IMR-90 (cell line): ENCODE results near the gene AURKA. TPM values are rescaled to one million over a fixed set of nuclear protein-coding genes. Genes with fewer than 3 reads are reported as not detected.

ENCODE experiments used
- ATAC-seq: fragments of 200-7000 bp; cut with Tn5 transposase; 2 replicates; pipeline ENCODE4 v1.9.1; 2020; ENCODE audit warnings: low read depth, mild to moderate bottlenecking, moderate library complexity
- BruUV-seq: library from RNA; stranded (reverse); fragments of 400-500 nt; replicated peaks from 2 replicates; lab custom pipeline; 2021; lab: Mats Ljungman, UMichigan
- CTCF ChIA-PET: fragments of 300-600 bp; formaldehyde crosslinking; extraction: SDS; loops from one replicate; lab custom pipeline; 2021; ENCODE audit warnings: antibody characterized with exemption; lab: Yijun Ruan, JAX
- POLR2A ChIA-PET: fragments of 300-600 bp; sonication (Branson Sonifier 250); formaldehyde crosslinking; loops from one replicate; lab custom pipeline; 2022; ENCODE audit warnings: antibody characterized with exemption; ENCODE audit not compliant: unreplicated experiment; lab: Charles Lee
- DNase-seq: peaks from one replicate; pipeline ENCODE4 v3.0.0; 2013
- H2AFZ ChIP-seq: replicated peaks from 2 replicates; pipeline ENCODE3; 2013; ENCODE audit warnings: low read length, mild to moderate bottlenecking; ENCODE audit not compliant: poor library complexity
- H2AK5ac ChIP-seq: 2 replicates; pipeline ENCODE4 v1.6.1; 2013; ENCODE audit warnings: low read depth, low read length, inconsistent platforms
- H2AK9ac ChIP-seq: replicated peaks from 2 replicates; pipeline ENCODE3; 2013; ENCODE audit warnings: mild to moderate bottlenecking, low read depth, low read length, moderate library complexity; ENCODE audit not compliant: poor library complexity
- H2BK120ac ChIP-seq: 2 replicates; pipeline ENCODE4 v1.6.1; 2013; ENCODE audit warnings: low read depth, low read length, inconsistent platforms
- H2BK15ac ChIP-seq: 3 replicates; pipeline ENCODE4 v1.6.1; 2013; ENCODE audit warnings: low read depth, low read length, inconsistent platforms
- H2BK20ac ChIP-seq: 2 replicates; pipeline ENCODE4 v1.6.1; 2013; ENCODE audit warnings: low read depth, mild to moderate bottlenecking, inconsistent platforms, low read length, moderate library complexity
- H2BK5ac ChIP-seq: 2 replicates; pipeline ENCODE4 v1.6.1; 2013; ENCODE audit warnings: mild to moderate bottlenecking, low read depth, low read length, inconsistent platforms; ENCODE audit not compliant: poor library complexity, severe bottlenecking
- H3K14ac ChIP-seq: replicated peaks from 2 replicates; pipeline ENCODE4 v1.6.1; 2013; ENCODE audit warnings: low read depth, low read length, inconsistent platforms
- H3K18ac ChIP-seq: 2 replicates; pipeline ENCODE4 v1.6.1; 2013; ENCODE audit warnings: low read depth, low read length, control low read depth
- H3K23ac ChIP-seq: 2 replicates; pipeline ENCODE4 v1.6.1; 2013; ENCODE audit warnings: low read depth, low read length, inconsistent platforms
- H3K27ac ChIP-seq: 2 replicates; pipeline ENCODE4 v1.5.1; 2013; ENCODE audit warnings: mild to moderate bottlenecking, control low read depth, low read length; ENCODE audit not compliant: insufficient read depth
- H3K27me3 ChIP-seq: 2 replicates; pipeline ENCODE4 v1.6.1; 2013; ENCODE audit warnings: low read length; ENCODE audit not compliant: control insufficient read depth, insufficient read depth
- H3K36me3 ChIP-seq: 2 replicates; pipeline ENCODE4 v1.6.1; 2013; ENCODE audit warnings: low read length, mixed read lengths; ENCODE audit not compliant: control insufficient read depth, insufficient read depth
- H3K4ac ChIP-seq: 2 replicates; pipeline ENCODE4 v1.6.1; 2013; ENCODE audit warnings: low read depth, low read length, inconsistent platforms
- H3K4me1 ChIP-seq: 2 replicates; pipeline ENCODE4 v1.6.1; 2013; ENCODE audit warnings: low read length, mixed read lengths; ENCODE audit not compliant: control insufficient read depth, insufficient read depth
- H3K4me2 ChIP-seq: 2 replicates; pipeline ENCODE4 v1.6.1; 2013; ENCODE audit warnings: low read depth, mild to moderate bottlenecking, control low read depth, low read length, moderate library complexity
- H3K4me3 ChIP-seq: 2 replicates; pipeline ENCODE4 v1.5.1; 2013; ENCODE audit warnings: low read depth, mild to moderate bottlenecking, control low read depth, low read length, moderate library complexity; ENCODE audit not compliant: insufficient read depth
- H3K56ac ChIP-seq: 2 replicates; pipeline ENCODE4 v1.6.1; 2013; ENCODE audit warnings: low read length, inconsistent platforms; ENCODE audit not compliant: insufficient read depth; ENCODE audit errors: extremely low read depth
- H3K79me1 ChIP-seq, 2 experiments: 2 replicates each; pipeline ENCODE4 v1.6.1; 2013; ENCODE audit warnings: low read length in 2 of 2, inconsistent platforms in 1 of 2, low read depth in 1 of 2
- H3K9ac ChIP-seq: 2 replicates; pipeline ENCODE4 v1.6.1; 2013; ENCODE audit warnings: low read depth, low read length, control low read depth
- H3K9me1 ChIP-seq: 2 replicates; pipeline ENCODE4 v1.6.1; 2013; ENCODE audit warnings: low read length, inconsistent platforms; ENCODE audit not compliant: insufficient read depth
- H3K9me3 ChIP-seq: 2 replicates; pipeline ENCODE4 v1.6.1; 2013; ENCODE audit warnings: low read length; ENCODE audit not compliant: control insufficient read depth, insufficient read depth
- H4K20me1 ChIP-seq: 2 replicates; pipeline ENCODE4 v1.6.1; 2013; ENCODE audit warnings: low read length, inconsistent platforms; ENCODE audit not compliant: insufficient read depth
- H4K5ac ChIP-seq: 2 replicates; pipeline ENCODE4 v1.6.1; 2013; ENCODE audit warnings: mild to moderate bottlenecking, low read depth, low read length, control low read depth
- H4K8ac ChIP-seq, 2 experiments: 2 replicates each; pipeline ENCODE4 v1.6.1; 2013; ENCODE audit warnings: low read depth in 2 of 2, low read length in 2 of 2, control low read depth in 1 of 2, inconsistent platforms in 1 of 2
- H4K91ac ChIP-seq: 2 replicates; pipeline ENCODE4 v1.6.1; 2013; ENCODE audit warnings: low read depth, low read length, inconsistent platforms; ENCODE audit not compliant: insufficient read depth
- BHLHE40 ChIP-seq: fragments of 150-350 bp; IDR thresholded peaks from 2 replicates; pipeline ENCODE4 v1.6.1; 2016; ENCODE audit warnings: mild to moderate bottlenecking, low read depth, low read length
- CEBPB ChIP-seq: IDR thresholded peaks from 2 replicates; pipeline ENCODE4 v1.6.1; 2012; ENCODE audit warnings: low read depth, low read length, improper control_type of control experiment
- CHD1 ChIP-seq: IDR thresholded peaks from 2 replicates; pipeline ENCODE4 v1.6.1; 2012; ENCODE audit warnings: low read depth, low read length, improper control_type of control experiment
- CTCF ChIP-seq: conservative IDR thresholded peaks from 2 replicates; pipeline ENCODE4 v1.5.1; 2012; ENCODE audit warnings: mild to moderate bottlenecking, low read depth, low read length, improper control_type of control experiment
- ELK1 ChIP-seq: fragments of 150-350 bp; IDR thresholded peaks from 2 replicates; pipeline ENCODE4 v1.6.1; 2016; ENCODE audit warnings: low read depth, mild to moderate bottlenecking, low read length, moderate library complexity, borderline replicate concordance
- MAZ ChIP-seq: IDR thresholded peaks from 2 replicates; pipeline ENCODE4 v1.6.1; 2012; ENCODE audit warnings: low read depth, mild to moderate bottlenecking, low read length, improper control_type of control experiment, moderate library complexity, borderline replicate concordance
- MXI1 ChIP-seq: IDR thresholded peaks from 2 replicates; pipeline ENCODE4 v1.6.1; 2012; ENCODE audit warnings: low read depth, mild to moderate bottlenecking, low read length, moderate library complexity, borderline replicate concordance
- NFE2L2 ChIP-seq: fragments of 150-350 bp; IDR thresholded peaks from 2 replicates; pipeline ENCODE4 v1.6.1; 2016; ENCODE audit warnings: low read depth, mild to moderate bottlenecking, low read length
- RAD21 ChIP-seq: IDR thresholded peaks from 2 replicates; pipeline ENCODE4 v1.6.1; 2012; ENCODE audit warnings: low read length, improper control_type of control experiment
- WGBS, 2 experiments: methylation state at CpG; one replicate each; pipeline versions ENCODE4 v1.1.5 to v1.1.7; 2013; ENCODE audit warnings: missing lambda C conversion rate in 2 of 2; ENCODE audit not compliant: insufficient read length in 1 of 2; ENCODE audit errors: extremely low coverage in 2 of 2; 5-methylcytosine and 5-hydroxymethylcytosine counted together
- dilution Hi-C: fragments of 300-500 bp; cut with HindIII; formaldehyde crosslinking; loops from one replicate; pipeline ENCODE4 v1.14.3; 2018; ENCODE audit warnings: low sequenced_read_pairs; ENCODE audit not compliant: unreplicated experiment
- in situ Hi-C: fragments of 300-500 bp; cut with MboI; formaldehyde crosslinking; loops from 3 replicates; pipeline ENCODE4 v1.14.3; 2019; ENCODE audit warnings: low sequenced_read_pairs, inconsistent platforms, mixed read lengths
- intact Hi-C: fragments of 100-400 bp; cut with micrococcal nuclease; formaldehyde crosslinking; loops from 2 replicates; pipeline ENCODE4 v1.10.0; 2022
- polyA plus RNA-seq, 3 experiments: library from polyadenylated mRNA; depleted of rRNA; stranded (reverse); fragments of >200 nt; gene quantifications; 2 replicates each; pipeline ENCODE4 v1.2.3, GENCODE V29; 2012; ENCODE audit warnings: low replicate concordance in 1 of 3
- total RNA-seq: library from RNA; depleted of rRNA; stranded (reverse); fragments of >200 nt; gene quantifications from 2 replicates; pipeline ENCODE4 v1.2.3, GENCODE V29; 2012

AURKA gene
- total and polyA plus RNA-seq, 2 of the 4 experiments (the other 2 are of a cell fraction), result 68.0 to 83.3 TPM

GRCh38 chr20:56347628-56348304 lies 44.2 kb downstream of the AURKA start:
- dilution Hi-C loops, result no loop called here
- no peak overlapping the region for H3K23ac ChIP-seq
- in situ Hi-C loops, result loop anchor here (10.0 kb wide), 1 partner anchor 1663 kb away; no protein-coding TSS in a partner anchor

More at GRCh38 chr20:56347628-56348304, 44.2 kb downstream of the AURKA start:
- Histone ChIP-seq H2BK15ac (no peak overlapping the region), H3K18ac (no peak overlapping the region), H3K14ac (no peak overlapping the region), H2BK120ac (no peak overlapping the region), H2AK5ac (no peak overlapping the region), H2BK5ac (no peak overlapping the region), H3K4me3 (no peak overlapping the region), H3K27ac (no peak overlapping the region), H3K9ac (no peak overlapping the region), H3K4ac (no peak overlapping the region), H3K9me1 (no peaks in the 10 kb centered on the region), H4K20me1 (no peaks in the 10 kb centered on the region), H2AK9ac (no peak overlapping the region), H3K79me1 (no peaks in the 10 kb centered on the region), H3K56ac (no peak overlapping the region), H3K4me1 (peaks cover 2% of the 10 kb centered on the region; the same call in 1 of the 2 replicates), H4K5ac (no peak overlapping the region), H3K27me3 (peaks cover 25% of the 10 kb centered on the region), H3K4me2 (no peak overlapping the region), H4K8ac (no peak overlapping the region), H3K36me3 (no peaks in the 10 kb centered on the region), H4K91ac (no peak overlapping the region), H3K9me3 (no peaks in the 10 kb centered on the region), H2BK20ac (no peak overlapping the region), H2AFZ (no peak overlapping the region)
- ChIA-PET POLR2A (no interaction called here), CTCF (no interaction called here)
- DNase-seq, result no peak
- intact Hi-C loops, result loop anchor here (5.0 to 10.0 kb wide), 2 partner anchors 100 to 1693 kb away; partner anchors contain the start of gene MC3R
- TF ChIP-seq RAD21 (no peak), ELK1 (no peak), CTCF (no peak), BHLHE40 (no peak), NFE2L2 (no peak), MAZ (no peak), MXI1 (no peak), CHD1 (no peak), CEBPB (no peak)
- WGBS, 2 experiments, result 52% methylated on average over 3 of the region's 13 CpGs; no CpG with 5 or more reads in 1 of the 2 experiments
- BruUV-seq, result no TSS peak
- no peak for ATAC-seq
